Measurements from ENCODE around the gene AMIGO3. TPM values are rescaled to one million over a fixed set of nuclear protein-coding genes. Genes with fewer than 3 reads are reported as not detected.
A peak's percentile ranks its signal among the peaks of the same experiment; 100 is the strongest.
"Not testable (repeated sequence)": the region's sequence is repeated elsewhere in the genome, so short reads cannot be mapped to it uniquely, and the experiment has no call there.

Gene AMIGO3
- total and polyA plus RNA-seq, 2 experiments from 2014 or later, result 2.6 to 5.2 TPM

GRCh38 chr3:49691481-49691880 lies 28.0 kb downstream of the AMIGO3 start:
- not testable (repeated sequence) for H3K27ac ChIP-seq; H3K4me1 ChIP-seq (ENCODE audit: low read depth); H3K4me3 ChIP-seq; H3K27me3 ChIP-seq; H3K9me3 ChIP-seq (ENCODE audit: low read depth); H3K36me3 ChIP-seq; DNase-seq (ENCODE audit: low read depth in 1 of 2, low spot score in 1 of 2)

- DNase-seq (ENCODE audit: low read depth in 1 of 2, low spot score in 1 of 2); H3K27me3 ChIP-seq; H3K36me3 ChIP-seq; H3K9me3 ChIP-seq (ENCODE audit: low read depth); H3K4me1 ChIP-seq (ENCODE audit: low read depth); H3K27ac ChIP-seq; H3K4me3 ChIP-seq: not testable (repeated sequence)
Observed at GRCh38 chr3:49690856-49691255, 28.6 kb downstream of the AMIGO3 start.

GRCh38 chr3:49689908-49690624 lies 29.4 kb downstream of the AMIGO3 start:
- peak overlapping the region; percentile 83 for H3K27ac ChIP-seq
- H3K27me3 ChIP-seq; H3K4me1 ChIP-seq (ENCODE audit: low read depth); H3K9me3 ChIP-seq (ENCODE audit: low read depth); H3K36me3 ChIP-seq; DNase-seq (ENCODE audit: low read depth in 1 of 2, low spot score in 1 of 2): not testable (repeated sequence)
- H3K4me3 ChIP-seq, result peak overlapping the region; percentile 45

- Histone ChIP-seq H3K27me3 (no peaks in the 10 kb centered on the region), H3K36me3 (no peaks in the 10 kb centered on the region), H3K27ac (peak within 1 kb of the TSS; percentile 83), H3K4me1 (ENCODE audit: low read depth) (peaks cover 5% of the 10 kb centered on the region), H3K9me3 (ENCODE audit: low read depth) (no peaks in the 10 kb centered on the region), H3K4me3 (peak within 1 kb of the TSS; percentile 45)
- DNase-seq (ENCODE audit: low read depth in 1 of 2, low spot score in 1 of 2), result peak; percentile 93 to 95
- TF ChIP-seq CTCF (IDR thresholded peaks at IDR 0.05; ENCODE audit: low read depth, low read length), result peak; percentile 39
Observed at GRCh38 chr3:49689046-49689907, 30.2 kb downstream of the AMIGO3 start, which contains the start of the genes MST1 and RNF123. MST1 (minus strand) TSS chr3:49689474; CDS start chr3:49688691, 783 bp downstream. RNF123 (plus strand) TSS chr3:49689557; CDS start chr3:49691166, 1,609 bp downstream.

- Histone ChIP-seq H3K27ac (peak overlapping the region; percentile 83), H3K4me3 (peak overlapping the region; percentile 45)
- not testable (repeated sequence) for H3K36me3 ChIP-seq; H3K9me3 ChIP-seq (ENCODE audit: low read depth); H3K4me1 ChIP-seq (ENCODE audit: low read depth); H3K27me3 ChIP-seq; DNase-seq (ENCODE audit: low read depth in 1 of 2, low spot score in 1 of 2)
Observed at GRCh38 chr3:49688338-49689045, 31.0 kb downstream of the AMIGO3 start.

- Histone ChIP-seq H3K4me3 (peak overlapping the region; percentile 41), H3K36me3 (peaks cover 13% of the 10 kb centered on the region)
- not testable (repeated sequence) for H3K27ac ChIP-seq; DNase-seq (ENCODE audit: low read depth in 1 of 2, low spot score in 1 of 2); H3K4me1 ChIP-seq (ENCODE audit: low read depth); H3K9me3 ChIP-seq (ENCODE audit: low read depth); H3K27me3 ChIP-seq
Observed at GRCh38 chr3:49687424-49687795, 32.1 kb downstream of the AMIGO3 start.

GRCh38 chr3:49686769-49687423 lies 32.6 kb downstream of the AMIGO3 start:
- H3K27me3 ChIP-seq; H3K4me1 ChIP-seq (ENCODE audit: low read depth); H3K27ac ChIP-seq; H3K9me3 ChIP-seq (ENCODE audit: low read depth): not testable (repeated sequence)
- peak overlapping the region; percentile 41 for H3K4me3 ChIP-seq
- peak; percentile 74 to 91 for DNase-seq (ENCODE audit: low read depth in 1 of 2, low spot score in 1 of 2)
- peaks cover 18% of the 10 kb centered on the region for H3K36me3 ChIP-seq

- Histone ChIP-seq H3K4me3 (peak overlapping the region; percentile 41), H3K36me3 (peaks cover 21% of the 10 kb centered on the region)
- H3K9me3 ChIP-seq (ENCODE audit: low read depth); H3K4me1 ChIP-seq (ENCODE audit: low read depth); H3K27ac ChIP-seq; H3K27me3 ChIP-seq: not testable (repeated sequence)
- DNase-seq (ENCODE audit: low read depth in 1 of 2, low spot score in 1 of 2), result peak in 1 of 2 donors; percentile 10
Observed at GRCh38 chr3:49686346-49686745, 33.1 kb downstream of the AMIGO3 start.

- not testable (repeated sequence) for DNase-seq (ENCODE audit: low read depth in 1 of 2, low spot score in 1 of 2); H3K4me3 ChIP-seq; H3K27ac ChIP-seq; H3K4me1 ChIP-seq (ENCODE audit: low read depth); H3K27me3 ChIP-seq; H3K9me3 ChIP-seq (ENCODE audit: low read depth)
- H3K36me3 ChIP-seq, result peaks cover 24% of the 10 kb centered on the region
Observed at GRCh38 chr3:49685846-49686245, 33.6 kb downstream of the AMIGO3 start.

- DNase-seq (ENCODE audit: low read depth in 1 of 2, low spot score in 1 of 2); H3K9me3 ChIP-seq (ENCODE audit: low read depth); H3K27ac ChIP-seq; H3K27me3 ChIP-seq; H3K4me3 ChIP-seq; H3K4me1 ChIP-seq (ENCODE audit: low read depth): not testable (repeated sequence)
- H3K36me3 ChIP-seq, result peaks cover 28% of the 10 kb centered on the region
Observed at GRCh38 chr3:49685103-49685502, 34.4 kb downstream of the AMIGO3 start.

GRCh38 chr3:49684453-49684852 lies 35.0 kb downstream of the AMIGO3 start:
- not testable (repeated sequence) for H3K27me3 ChIP-seq; H3K9me3 ChIP-seq (ENCODE audit: low read depth); H3K27ac ChIP-seq; DNase-seq (ENCODE audit: low read depth in 1 of 2, low spot score in 1 of 2); H3K4me1 ChIP-seq (ENCODE audit: low read depth); H3K4me3 ChIP-seq
- peaks cover 32% of the 10 kb centered on the region for H3K36me3 ChIP-seq
